Hepatic stellate cell (primary cell): Measurements from ENCODE around the gene PWWP2B.
A peak's percentile ranks its signal among the peaks of the same experiment; 100 is the strongest.
"Not testable (repeated sequence)": the region's sequence is repeated elsewhere in the genome, so short reads cannot be mapped to it uniquely, and the experiment has no call there.

Experiments
- DNase-seq: peaks from one replicate; pipeline ENCODE4 v3.0.0; 2011; ENCODE audit warnings: low spot score

PWWP2B gene

GRCh38 chr10:132433671-132434340 lies 36.8 kb downstream of the PWWP2B start:
- no peak for DNase-seq

- DNase-seq = no peak
Observed at GRCh38 chr10:132434405-132435005, 37.5 kb downstream of the PWWP2B start.

GRCh38 chr10:132435320-132435719 lies 38.3 kb downstream of the PWWP2B start:
- not testable (repeated sequence) for DNase-seq

- DNase-seq = not testable (repeated sequence)
Observed at GRCh38 chr10:132436096-132436495, 39.1 kb downstream of the PWWP2B start.

GRCh38 chr10:132436861-132437410 lies 39.9 kb downstream of the PWWP2B start:
- DNase-seq = no peak

GRCh38 chr10:132437541-132437950 lies 40.5 kb downstream of the PWWP2B start:
- DNase-seq = no peak

GRCh38 chr10:132438091-132439024 lies 41.4 kb downstream of the PWWP2B start:
- no peak for DNase-seq

- DNase-seq = no peak
Observed at GRCh38 chr10:132439025-132439388, 42.0 kb downstream of the PWWP2B start.

GRCh38 chr10:132439424-132440163 lies 42.6 kb downstream of the PWWP2B start:
- DNase-seq = no peak

- no peak for DNase-seq
Observed at GRCh38 chr10:132440791-132441565, 44.0 kb downstream of the PWWP2B start.

GRCh38 chr10:132441818-132442524 lies 45.0 kb downstream of the PWWP2B start:
- DNase-seq = no peak

- DNase-seq = no peak
Observed at GRCh38 chr10:132442636-132443035, 45.6 kb downstream of the PWWP2B start.

- DNase-seq = no peak
Observed at GRCh38 chr10:132443605-132443982, 46.6 kb downstream of the PWWP2B start.

- no peak for DNase-seq
Observed at GRCh38 chr10:132443983-132444876, 47.2 kb downstream of the PWWP2B start.

- no peak for DNase-seq
Observed at GRCh38 chr10:132444877-132445351, 47.9 kb downstream of the PWWP2B start.

GRCh38 chr10:132445516-132446194 lies 48.7 kb downstream of the PWWP2B start:
- no peak for DNase-seq

- DNase-seq = no peak
Observed at GRCh38 chr10:132446195-132446581, 49.2 kb downstream of the PWWP2B start.

- DNase-seq = peak; percentile 63
Observed at GRCh38 chr10:132446661-132447445, 49.9 kb downstream of the PWWP2B start.
